NK-92 treated with Interleukin-12 subunit alpha and Interleukin-12 subunit beta, amount 100 ng/mL, for 24 hours (cell line): ENCODE data around the gene NSF.

ENCODE experiments used
- DNase-seq: peaks from one replicate; lab custom pipeline; 2025; lab: John Stamatoyannopoulos, UW

Gene NSF

GRCh38 chr17:46717999-46718398, 127.5 kb downstream of the NSF start:
- no peak for DNase-seq

- no peak for DNase-seq
Observed at GRCh38 chr17:46719891-46720290, 129.4 kb downstream of the NSF start.

GRCh38 chr17:46720408-46720807, 129.9 kb downstream of the NSF start:
- no peak for DNase-seq

- DNase-seq, result no peak
Observed at GRCh38 chr17:46722662-46723285, 132.3 kb downstream of the NSF start.

GRCh38 chr17:46726206-46726605, 135.7 kb downstream of the NSF start:
- DNase-seq, result no peak

GRCh38 chr17:46727572-46728348, 137.3 kb downstream of the NSF start:
- no peak for DNase-seq

GRCh38 chr17:46730026-46730425, 139.6 kb downstream of the NSF start:
- DNase-seq, result no peak

- no peak for DNase-seq
Observed at GRCh38 chr17:46730679-46731078, 140.2 kb downstream of the NSF start.

- no peak for DNase-seq
Observed at GRCh38 chr17:46732160-46732559, 141.7 kb downstream of the NSF start.

GRCh38 chr17:46732754-46733398, 142.4 kb downstream of the NSF start:
- DNase-seq, result no peak

- DNase-seq, result no peak
Observed at GRCh38 chr17:46733837-46734475, 143.5 kb downstream of the NSF start.

GRCh38 chr17:46736100-46736499, 145.6 kb downstream of the NSF start:
- DNase-seq, result no peak

GRCh38 chr17:46737326-46737725, 146.9 kb downstream of the NSF start:
- DNase-seq, result no peak

GRCh38 chr17:46738544-46738943, 148.1 kb downstream of the NSF start:
- no peak for DNase-seq

- no peak for DNase-seq
Observed at GRCh38 chr17:46739982-46740381, 149.5 kb downstream of the NSF start.

- DNase-seq, result no peak
Observed at GRCh38 chr17:46741122-46741730, 150.8 kb downstream of the NSF start.

- DNase-seq, result no peak
Observed at GRCh38 chr17:46742565-46743270, 152.2 kb downstream of the NSF start.

GRCh38 chr17:46744441-46744840, 154.0 kb downstream of the NSF start:
- DNase-seq, result no peak

GRCh38 chr17:46745376-46745775, 154.9 kb downstream of the NSF start:
- no peak for DNase-seq

GRCh38 chr17:46751425-46751824, 161.0 kb downstream of the NSF start:
- DNase-seq, result no peak

- no peak for DNase-seq
Observed at GRCh38 chr17:46753776-46754175, 163.3 kb downstream of the NSF start.
